ENCODE measurements around the gene BUB1B. TPM values are rescaled to one million over a fixed set of nuclear protein-coding genes. Genes with fewer than 3 reads are reported as not detected.

Gene BUB1B
- total RNA-seq, 1 experiment from 2014 or later, result 73.0 TPM

DNA sequence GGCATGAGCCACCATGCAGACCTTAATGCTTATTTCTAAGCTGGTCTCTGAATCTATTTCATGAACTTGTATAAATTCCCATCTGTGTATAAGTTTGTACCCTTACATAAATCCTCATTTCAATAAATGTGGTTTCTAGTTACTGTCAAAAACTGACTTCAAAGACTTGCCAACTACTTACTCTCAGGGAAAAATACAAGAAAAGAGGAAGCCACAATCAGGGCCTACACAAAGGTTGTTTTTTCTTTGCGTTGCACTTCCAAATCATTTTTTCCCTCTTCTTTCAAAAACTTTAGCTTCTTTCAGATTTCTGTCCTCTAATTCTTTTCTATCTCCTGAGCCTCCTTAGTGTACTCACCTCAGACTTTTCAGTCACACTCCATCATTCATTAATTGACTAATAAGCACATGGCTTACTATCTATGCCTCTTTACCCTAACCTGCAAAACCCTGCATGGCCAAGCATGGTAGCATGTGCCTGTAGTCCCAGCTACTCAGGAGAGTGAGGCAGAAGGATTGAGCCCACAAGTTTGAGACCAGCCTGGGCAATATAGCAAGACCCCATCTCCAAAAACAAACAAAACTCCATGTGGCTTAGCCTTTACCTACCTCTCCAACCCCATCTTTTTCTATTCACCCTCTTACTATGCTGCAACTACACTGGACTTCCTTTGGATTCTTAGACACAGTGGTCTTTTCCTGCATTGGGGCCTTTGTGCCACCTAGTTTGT, 37.7 kb downstream of the BUB1B start:
- no peak overlapping the region for H3K27ac ChIP-seq (ENCODE audit: low read length)
- ChIA-PET CTCF (no interaction called here), POLR2A (ENCODE audit: unreplicated experiment) (no interaction called here)
- TF ChIP-seq EZH2phosphoT487 (IDR thresholded peaks at IDR 0.05; ENCODE audit: borderline replicate concordance, low read length) (no peak), CTCF (conservative IDR thresholded peaks at IDR 0.05; ENCODE audit: low read depth, low read length) (no peak), EZH2 (IDR thresholded peaks at IDR 0.05; ENCODE audit: low read length, unreplicated experiment) (no peak)
- H3K9me2 ChIP-seq (replicated peaks; ENCODE audit: low read length), result no peaks in the 10 kb centered on the region
- no TSS peak for BruUV-seq (replicated peaks)
- H4K20me1 ChIP-seq (ENCODE audit: low read length), result no peaks in the 10 kb centered on the region
- H3K4me1 ChIP-seq (ENCODE audit: insufficient read depth, low read length), result no peaks in the 10 kb centered on the region
- ATAC-seq (no peak), DNase-seq (no peak)
- no peak overlapping the region for H3K4me2 ChIP-seq (ENCODE audit: low read length)
- no peaks in the 10 kb centered on the region for H3K27me3 ChIP-seq (ENCODE audit: low read length)
- intact Hi-C loops (cut with micrococcal nuclease), result no loop called here
- no peak overlapping the region for H3K9ac ChIP-seq (ENCODE audit: low read length)
- H3K4me3 ChIP-seq (ENCODE audit: low read length), result no peak overlapping the region
- no peak overlapping the region for H2AFZ ChIP-seq (ENCODE audit: low read length)
- H3F3A ChIP-seq (ENCODE audit: low read length, unreplicated experiment), result no peaks in the 10 kb centered on the region
- no peaks in the 10 kb centered on the region for H3K9me3 ChIP-seq (ENCODE audit: low read length)
- H3K36me3 ChIP-seq (ENCODE audit: low read depth, low read length), result peaks cover 69% of the 10 kb centered on the region
- H3K79me2 ChIP-seq (ENCODE audit: low read length), result peaks cover 17% of the 10 kb centered on the region; the same call in 1 of the 2 replicates

DNA sequence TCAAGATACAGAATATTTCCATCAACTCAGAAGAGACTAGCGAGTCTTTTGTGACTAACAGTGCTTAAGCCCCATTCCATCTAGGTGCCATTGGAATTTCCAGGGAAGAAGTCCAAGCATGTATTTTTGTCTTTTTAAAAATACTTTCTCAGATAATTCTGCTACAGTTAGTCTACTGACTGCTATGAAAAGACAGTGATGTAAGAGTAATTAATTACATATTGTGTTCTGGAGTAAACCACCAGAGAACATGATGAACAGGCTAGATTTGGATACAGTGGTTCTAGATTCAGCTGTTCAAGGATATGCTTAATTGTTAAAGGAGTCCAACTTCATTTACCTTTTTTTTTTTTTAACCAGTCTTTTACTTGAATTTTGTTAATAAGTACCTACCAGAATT, 43.2 kb downstream of the BUB1B start:
- TF ChIP-seq EZH2 (IDR thresholded peaks at IDR 0.05; ENCODE audit: low read length, unreplicated experiment), result no peak
- TF ChIP-seq EZH2phosphoT487 (IDR thresholded peaks at IDR 0.05; ENCODE audit: borderline replicate concordance, low read length), result no peak
- TF ChIP-seq CTCF (conservative IDR thresholded peaks at IDR 0.05; ENCODE audit: low read depth, low read length), result no peak
- H3K27me3 ChIP-seq (ENCODE audit: low read length), result no peaks in the 10 kb centered on the region
- no peaks in the 10 kb centered on the region for H4K20me1 ChIP-seq (ENCODE audit: low read length)
- no peak overlapping the region for H3K27ac ChIP-seq (ENCODE audit: low read length)
- peaks cover 65% of the 10 kb centered on the region for H3K36me3 ChIP-seq (ENCODE audit: low read depth, low read length)
- no TSS peak for BruUV-seq (replicated peaks)
- no peaks in the 10 kb centered on the region for H3K4me1 ChIP-seq (ENCODE audit: insufficient read depth, low read length)
- no peaks in the 10 kb centered on the region for H3K9me2 ChIP-seq (replicated peaks; ENCODE audit: low read length)
- no peak overlapping the region for H2AFZ ChIP-seq (ENCODE audit: low read length)
- no peak overlapping the region for H3K4me2 ChIP-seq (ENCODE audit: low read length)
- no peak overlapping the region for H3K4me3 ChIP-seq (ENCODE audit: low read length)
- intact Hi-C loops (cut with micrococcal nuclease), result no loop called here
- no peak for DNase-seq
- no peaks in the 10 kb centered on the region for H3F3A ChIP-seq (ENCODE audit: low read length, unreplicated experiment)
- H3K9me3 ChIP-seq (ENCODE audit: low read length), result no peaks in the 10 kb centered on the region
- H3K79me2 ChIP-seq (ENCODE audit: low read length), result no peaks in the 10 kb centered on the region
- CTCF ChIA-PET, result no interaction called here
- ATAC-seq, result no peak
- POLR2A ChIA-PET (ENCODE audit: unreplicated experiment), result no interaction called here
- H3K9ac ChIP-seq (ENCODE audit: low read length), result no peak overlapping the region

- Histone ChIP-seq H3K27ac (ENCODE audit: low read length) (no peak overlapping the region), H3K9me2 (replicated peaks; ENCODE audit: low read length) (no peaks in the 10 kb centered on the region), H3K4me3 (ENCODE audit: low read length) (no peak overlapping the region), H3K9me3 (ENCODE audit: low read length) (no peaks in the 10 kb centered on the region), H3F3A (ENCODE audit: low read length, unreplicated experiment) (no peaks in the 10 kb centered on the region), H3K27me3 (ENCODE audit: low read length) (no peaks in the 10 kb centered on the region), H2AFZ (ENCODE audit: low read length) (no peak overlapping the region), H3K9ac (ENCODE audit: low read length) (no peak overlapping the region), H3K36me3 (ENCODE audit: low read depth, low read length) (peaks cover 54% of the 10 kb centered on the region), H3K4me2 (ENCODE audit: low read length) (no peak overlapping the region), H3K79me2 (ENCODE audit: low read length) (no peaks in the 10 kb centered on the region), H4K20me1 (ENCODE audit: low read length) (no peaks in the 10 kb centered on the region), H3K4me1 (ENCODE audit: insufficient read depth, low read length) (no peaks in the 10 kb centered on the region)
- ChIA-PET CTCF (interaction anchor here (0.6 to 1.7 kb wide), 15 partner anchors 22 to 420 kb away, joined by 3 to 86 read pairs (median 4); partner anchors contain the start of gene PAK6), POLR2A (ENCODE audit: unreplicated experiment) (interaction anchor here (0.6 kb wide), 2 partner anchors 97 to 1710 kb away, joined by 3 to 6 read pairs; no protein-coding TSS in a partner anchor)
- ATAC-seq (peak; percentile 85), DNase-seq (peak; percentile 92)
- peak; percentile 94 for TF ChIP-seq CTCF (conservative IDR thresholded peaks at IDR 0.05; ENCODE audit: low read depth, low read length)
- TF ChIP-seq EZH2 (IDR thresholded peaks at IDR 0.05; ENCODE audit: low read length, unreplicated experiment), result no peak
- TF ChIP-seq EZH2phosphoT487 (IDR thresholded peaks at IDR 0.05; ENCODE audit: borderline replicate concordance, low read length), result no peak
- no TSS peak for BruUV-seq (replicated peaks)
- intact Hi-C loops (cut with micrococcal nuclease), result loop anchor here (1.0 to 2.0 kb wide), 5 partner anchors 50 to 432 kb away; partner anchors contain the start of gene BMF
Measured at GRCh38 chr15:40217166-40217824, 56.4 kb downstream of the BUB1B start.

All from PC-3 (cell line).